B cell (primary cell): Measurements from ENCODE around the gene ARL2. TPM values are rescaled to one million over a fixed set of nuclear protein-coding genes. Genes with fewer than 3 reads are reported as not detected.
"Not testable (repeated sequence)": the region's sequence is repeated elsewhere in the genome, so short reads cannot be mapped to it uniquely, and the experiment has no call there.

Experiments used
- ATAC-seq: fragments of 200-7000 bp; cut with Tn5 transposase; one replicate; pipeline ENCODE4 v1.10.0; 2021; ENCODE audit warnings: low read depth, mild to moderate bottlenecking, moderate number of reproducible peaks, moderate library complexity
- CTCF ChIA-PET: fragments of 350-600 bp; sonication (Branson Sonifier 250); formaldehyde crosslinking; loops from one replicate; lab custom pipeline; 2021; ENCODE audit warnings: antibody characterized with exemption, inconsistent platforms; lab: Charles Lee
- POLR2A ChIA-PET: fragments of 350-600 bp; sonication (Branson Sonifier 250); formaldehyde crosslinking; loops from one replicate; lab custom pipeline; 2021; ENCODE audit warnings: antibody characterized with exemption; lab: Charles Lee
- DNase-seq: peaks from one replicate; pipeline ENCODE4 v3.0.0; 2013
- H2AFZ ChIP-seq: 2 replicates; pipeline ENCODE4 v1.6.1; 2012; ENCODE audit warnings: mild to moderate bottlenecking, low read depth, low read length; ENCODE audit not compliant: insufficient read depth, poor library complexity, severe bottlenecking
- H3K27ac ChIP-seq, 2 donors: 1 replicate in 1 of 2; 2 replicates in 1 of 2; pipeline ENCODE4 v1.5.1; 2012 to 2013; ENCODE audit warnings: low read length in 2 of 2, mild to moderate bottlenecking in 2 of 2, moderate library complexity in 1 of 2
- H3K27me3 ChIP-seq, 4 experiments: fragments of 200-600 bp in 1 of 4; sonication (generic) in 1 of 4; replicated peaks in 1 of 4; 1 replicate in 2 of 4; 2 replicates in 2 of 4; pipeline versions ENCODE4 v1.6.1 to v1.7.0; 2013 to 2016; ENCODE audit warnings: low read length in 3 of 4, mild to moderate bottlenecking in 2 of 4, mixed read lengths in 1 of 4, moderate library complexity in 1 of 4; ENCODE audit not compliant: insufficient read depth in 4 of 4, control insufficient read depth in 3 of 4; ENCODE audit errors: control extremely low read depth in 1 of 4
- H3K36me3 ChIP-seq, 2 experiments: replicated peaks in 1 of 2; 1 replicate in 1 of 2; 2 replicates in 1 of 2; pipeline versions ENCODE4 v1.6.1 to v1.7.1; 2013; ENCODE audit warnings: low read length in 1 of 2; ENCODE audit not compliant: insufficient read depth in 2 of 2, control insufficient read depth in 1 of 2; ENCODE audit errors: control extremely low read depth in 1 of 2, extremely low read depth in 1 of 2
- H3K4me1 ChIP-seq, 2 donors: fragments of 200-600 bp in 1 of 2; sonication (generic) in 1 of 2; 1 replicate in 1 of 2; 2 replicates in 1 of 2; pipeline versions ENCODE4 v1.5.1 to v1.6.1; 2013 to 2017; ENCODE audit warnings: low read length in 2 of 2; ENCODE audit not compliant: control insufficient read depth in 2 of 2, insufficient read depth in 2 of 2
- H3K4me2 ChIP-seq: replicated peaks from 2 replicates; pipeline ENCODE3; 2012; ENCODE audit warnings: mild to moderate bottlenecking, low read depth, low read length; ENCODE audit not compliant: poor library complexity, severe bottlenecking
- H3K4me3 ChIP-seq, 5 experiments: fragments of 200-600 bp in 1 of 5; sonication (generic) in 1 of 5; 1 replicate in 3 of 5; 2 replicates in 2 of 5; pipeline versions ENCODE4 v1.5.1 to v1.7.0; 2011 to 2016; ENCODE audit warnings: low read length in 4 of 5, mild to moderate bottlenecking in 4 of 5, low read depth in 2 of 5, control low read depth in 1 of 5, moderate library complexity in 1 of 5; ENCODE audit not compliant: insufficient read depth in 1 of 5; ENCODE audit errors: control extremely low read depth in 1 of 5, extremely low read depth in 1 of 5
- H3K79me2 ChIP-seq: fragments of 200-600 bp; sonication (generic); one replicate; pipeline ENCODE4 v1.6.0; 2016; ENCODE audit warnings: low read length; ENCODE audit not compliant: control insufficient read depth, insufficient read depth
- H3K9ac ChIP-seq: fragments of 200-600 bp; sonication (generic); 2 replicates; pipeline ENCODE4 v1.6.1; 2017; ENCODE audit warnings: mild to moderate bottlenecking, low read length, moderate library complexity
- H3K9me3 ChIP-seq, 3 donors: one replicate each; pipeline versions ENCODE4 v1.6.1 to v1.7.1; 2013; ENCODE audit warnings: low read length in 2 of 3; ENCODE audit not compliant: control insufficient read depth in 2 of 3, insufficient read depth in 1 of 3; ENCODE audit errors: control extremely low read depth in 1 of 3
- H4K20me1 ChIP-seq: 2 replicates; pipeline ENCODE4 v1.6.0; 2012; ENCODE audit warnings: mild to moderate bottlenecking, low read length; ENCODE audit not compliant: insufficient read depth, control insufficient read depth, poor library complexity, severe bottlenecking
- H3K27ac Mint-ChIP-seq: one replicate; pipeline ENCODE4 v1.8.0; 2021; ENCODE audit warnings: mixed read lengths
- H3K27me3 Mint-ChIP-seq: one replicate; pipeline ENCODE4 v1.8.0; 2021; ENCODE audit warnings: mixed read lengths
- H3K4me1 Mint-ChIP-seq: one replicate; pipeline ENCODE4 v1.8.0; 2021; ENCODE audit warnings: mixed read lengths
- H3K4me3 Mint-ChIP-seq: one replicate; pipeline ENCODE4 v1.8.0; 2021; ENCODE audit warnings: mixed read lengths
- H3K9me3 Mint-ChIP-seq: one replicate; pipeline ENCODE4 v1.8.0; 2022; ENCODE audit warnings: mixed read lengths; ENCODE audit not compliant: insufficient read depth
- CTCF ChIP-seq: fragments of 200-600 bp; IDR thresholded peaks from one replicate; pipeline ENCODE4 v1.8.0; 2022; ENCODE audit warnings: antibody characterized with exemption, mild to moderate bottlenecking
- EZH2 ChIP-seq: IDR thresholded peaks from 2 replicates; pipeline ENCODE4 v1.6.1; 2012; ENCODE audit warnings: borderline replicate concordance, low read depth, mild to moderate bottlenecking, moderate library complexity, low read length; ENCODE audit not compliant: insufficient read depth, poor library complexity, severe bottlenecking
- WGBS: methylation state at CpG from one replicate; pipeline ENCODE4 v1.1.5; 2013; ENCODE audit warnings: missing lambda C conversion rate; ENCODE audit not compliant: insufficient coverage; 5-methylcytosine and 5-hydroxymethylcytosine counted together
- intact Hi-C: fragments of 100-400 bp; cut with micrococcal nuclease; formaldehyde crosslinking; loops from one replicate; pipeline ENCODE4 v1.10.0; 2022
- polyA plus RNA-seq: library from polyadenylated mRNA; depleted of rRNA; stranded (reverse); fragments of >200 nt; gene quantifications from 2 replicates; pipeline ENCODE4 v1.2.3, GENCODE V29; 2012
- total RNA-seq, 2 donors: library from RNA; stranded (reverse); fragments of 120-200 nt in 1 of 2; gene quantifications; 1 replicate in 1 of 2; 2 replicates in 1 of 2; pipeline versions ENCODE4 v1.2.3 to v1.2.4, GENCODE V29; 2013 to 2022

The ARL2 gene
- total and polyA plus RNA-seq, 2 donors (not counting 1 experiment from before 2014, with no cell fraction given): 43.4 to 53.6 TPM

- no peak overlapping the region for H2AFZ ChIP-seq
- 94% methylated on average over 7 of the region's 7 CpGs for WGBS
- H3K27me3 ChIP-seq: peaks cover 0 to 3% (median 0%) of the 10 kb centered on the region in 4 experiments
- H3K9me3 Mint-ChIP-seq: no peaks in the 10 kb centered on the region
- H3K9me3 ChIP-seq: no peaks in the 10 kb centered on the region
- H3K27me3 Mint-ChIP-seq: no peaks in the 10 kb centered on the region
- no peak overlapping the region for H3K27ac Mint-ChIP-seq
- intact Hi-C loops: no loop called here
- peaks cover 5% of the 10 kb centered on the region for H3K4me1 Mint-ChIP-seq
- DNase-seq (no peak), ATAC-seq (no peak)
- H3K79me2 ChIP-seq: no peaks in the 10 kb centered on the region
- H3K4me1 ChIP-seq: no peaks in the 10 kb centered on the region
- no peaks in the 10 kb centered on the region for H3K36me3 ChIP-seq
- H3K4me3 Mint-ChIP-seq: no peak overlapping the region
- H3K4me2 ChIP-seq: no peak overlapping the region
- H4K20me1 ChIP-seq: no peaks in the 10 kb centered on the region
- no peak overlapping the region for H3K4me3 ChIP-seq
- ChIA-PET CTCF (interaction anchor here (1.2 kb wide), 1 partner anchor 10 kb away, joined by 3 read pairs; no protein-coding TSS in a partner anchor), POLR2A (no interaction called here)
- TF ChIP-seq EZH2 (no peak), CTCF (no peak)
- H3K27ac ChIP-seq: no peak overlapping the region
- no peak overlapping the region for H3K9ac ChIP-seq
Observed at GRCh38 chr11:65003282-65003681, 10.7 kb upstream of the ARL2 start.

GRCh38 chr11:65003968-65004367 lies 10.0 kb upstream of the ARL2 start:
- ATAC-seq, intact Hi-C loops, H3K4me2 ChIP-seq, H3K9me3 Mint-ChIP-seq, H3K4me1 Mint-ChIP-seq, H3K79me2 ChIP-seq, H3K4me1 ChIP-seq, H3K27me3 Mint-ChIP-seq, H3K27me3 ChIP-seq, H3K27ac Mint-ChIP-seq, POLR2A ChIA-PET, H4K20me1 ChIP-seq, DNase-seq, H3K36me3 ChIP-seq, H3K27ac ChIP-seq, H3K9me3 ChIP-seq, H3K4me3 Mint-ChIP-seq, H3K9ac ChIP-seq, H2AFZ ChIP-seq, H3K4me3 ChIP-seq: not testable (repeated sequence)
- CTCF ChIA-PET: interaction anchor here (1.2 kb wide), 1 partner anchor 9 kb away, joined by 3 read pairs; no protein-coding TSS in a partner anchor
- no CpG with 5 or more reads among the region's 3 CpGs for WGBS
